Stimulated activated CD4-positive, alpha-beta T cell treated with anti-CD3 and anti-CD28 coated beads, Interleukin-1b, Interleukin-23, amount 100 ng/mL, for 24 hours (primary cell): ENCODE measurements around the gene PJA2.

ENCODE experiments used
- DNase-seq, 4 experiments: peaks; one replicate each; pipeline ENCODE4 v3.0.0-alpha.2; 2020; ENCODE audit warnings: low read depth in 4 of 4, low spot score in 1 of 4

The PJA2 gene

DNA sequence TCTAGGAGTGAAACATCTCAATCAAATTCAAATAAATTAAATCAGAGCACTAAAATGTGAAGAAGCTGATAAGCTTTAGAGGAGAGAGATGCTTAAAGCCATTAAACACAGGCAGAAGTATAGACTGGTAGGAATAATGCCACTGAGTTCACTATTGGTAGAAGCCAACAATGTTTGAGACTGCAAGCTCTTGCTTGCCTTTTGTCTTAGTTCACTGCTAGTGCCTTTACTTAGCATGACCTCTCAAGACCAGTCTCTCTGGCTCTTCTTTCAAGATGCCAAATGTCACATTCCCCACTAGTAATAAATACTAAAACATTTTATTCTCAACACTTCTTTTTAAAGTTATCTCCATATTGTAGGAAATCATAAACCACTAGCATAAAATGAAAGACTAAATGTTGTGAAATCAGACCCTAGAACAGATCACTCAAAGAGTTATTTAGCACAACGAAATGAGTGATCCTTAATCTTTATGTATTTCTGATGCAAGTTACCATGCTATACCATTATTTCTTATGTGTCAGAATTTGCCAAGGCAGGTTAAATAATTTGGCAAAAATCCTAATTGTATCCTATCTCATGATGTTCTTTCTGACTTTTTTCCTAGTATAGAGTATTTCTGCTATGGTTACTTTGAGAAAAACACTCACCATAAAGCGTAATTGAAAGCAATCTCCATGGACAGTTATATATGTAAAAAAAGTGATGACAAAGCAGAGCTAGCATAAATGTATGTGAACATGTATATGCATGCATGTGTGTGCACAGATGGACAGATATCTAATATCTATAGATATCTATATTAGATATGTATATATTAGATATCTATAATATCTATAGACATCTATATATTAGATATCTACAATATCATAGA lies 57.5 kb downstream of the PJA2 start:
- no peak for DNase-seq

DNA sequence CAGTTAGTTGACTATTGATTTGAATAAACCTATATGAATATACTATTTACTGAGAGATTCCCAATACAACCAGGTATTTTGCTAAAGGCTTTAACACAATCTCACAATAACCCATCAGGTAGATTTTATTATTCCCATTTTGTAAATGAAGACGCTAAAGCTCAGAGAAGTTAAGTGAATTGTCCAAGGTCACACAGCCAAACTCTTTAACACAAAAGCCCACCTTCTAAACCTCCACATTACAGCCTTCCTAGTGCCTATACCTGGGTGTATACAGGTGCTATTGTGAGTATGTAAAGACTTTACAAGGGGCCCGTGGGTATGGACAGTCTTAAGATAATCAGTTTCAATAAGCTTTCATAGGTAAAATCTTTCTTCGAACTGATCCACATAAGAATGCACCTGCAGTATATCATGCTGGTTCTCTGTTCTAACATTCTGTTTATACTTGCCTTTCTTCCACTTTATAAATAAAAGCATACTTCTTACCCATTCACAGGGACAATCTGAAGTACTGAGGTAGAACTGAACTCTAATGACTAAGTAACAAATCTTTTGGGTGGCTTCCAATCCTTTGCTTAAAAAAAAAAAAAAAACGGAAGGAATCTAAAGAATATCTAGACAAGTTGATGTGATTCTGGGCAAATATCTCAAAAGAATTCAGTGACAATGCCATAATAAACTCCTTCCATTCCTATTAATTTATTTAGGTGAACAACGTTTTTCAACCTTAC lies 59.1 kb downstream of the PJA2 start:
- no peak for DNase-seq

DNA sequence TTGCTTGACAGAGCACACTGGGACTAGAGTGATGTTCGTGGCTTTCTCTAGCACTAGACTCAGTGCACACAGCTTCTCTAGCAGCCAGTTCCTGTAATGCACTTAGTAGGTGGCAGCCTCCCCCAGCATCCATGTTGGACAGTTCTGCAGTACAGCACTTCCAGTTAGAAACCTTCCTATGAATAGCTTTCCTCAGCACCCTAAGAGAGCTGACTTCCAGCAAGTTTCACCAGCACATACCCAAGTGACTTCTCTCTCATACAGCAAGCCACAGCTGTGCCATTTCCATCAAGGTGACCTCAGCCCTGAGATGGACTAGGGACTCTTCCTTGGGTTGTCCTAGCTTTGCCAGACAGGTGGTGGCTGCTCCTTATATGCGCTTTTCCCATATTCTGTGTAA lies 60.4 kb downstream of the PJA2 start:
- no peak for DNase-seq

DNA sequence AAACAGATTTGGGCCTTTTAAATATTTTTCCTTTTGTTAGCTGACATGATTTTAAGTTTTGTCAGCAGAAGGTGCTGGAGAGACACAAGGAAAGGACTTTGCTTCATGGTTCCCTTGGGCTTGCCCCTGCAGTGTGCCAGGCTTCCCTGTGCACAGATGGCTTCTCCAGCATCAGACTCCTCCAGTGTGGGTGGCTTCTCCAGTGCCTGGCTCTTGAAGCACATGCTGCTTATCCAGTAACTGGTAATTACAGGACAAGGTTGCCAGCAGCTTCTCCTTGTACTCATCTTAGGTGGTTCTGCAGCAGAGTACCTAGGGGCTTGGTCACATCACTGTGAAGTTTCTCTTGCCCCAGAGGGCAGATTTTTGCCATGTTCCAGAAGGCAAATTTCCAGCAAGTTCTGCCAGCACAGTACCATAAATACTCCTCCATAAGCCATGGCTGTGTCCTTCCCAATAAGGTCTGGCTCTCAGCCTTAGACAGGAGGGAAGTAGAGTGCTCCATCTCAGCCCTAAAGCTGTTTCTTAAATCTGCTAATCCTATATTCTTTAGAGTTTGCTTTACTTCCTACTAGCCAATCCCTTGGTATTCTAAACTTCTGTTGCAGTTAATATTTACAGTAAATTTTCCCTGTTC lies 62.4 kb downstream of the PJA2 start:
- no peak for DNase-seq

DNA sequence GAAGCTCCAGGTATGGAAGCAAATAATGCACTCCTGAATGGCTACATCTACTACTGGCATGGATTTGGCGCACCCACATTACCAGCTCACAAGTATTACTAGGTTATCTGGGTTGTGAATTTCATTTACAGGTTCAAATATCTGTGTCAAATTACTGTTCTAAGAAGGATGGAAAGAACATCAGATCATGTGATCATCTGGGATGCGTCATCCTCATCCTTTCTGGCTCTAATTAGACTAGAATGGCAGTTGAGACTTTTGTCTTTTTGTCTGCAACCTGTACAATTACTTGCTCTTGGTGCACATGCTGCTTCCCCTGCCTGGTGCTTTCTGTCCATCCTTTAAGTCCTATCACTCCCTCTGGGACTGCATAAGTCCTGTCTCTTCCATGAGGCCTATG lies 64.1 kb downstream of the PJA2 start:
- DNase-seq: no peak

DNA sequence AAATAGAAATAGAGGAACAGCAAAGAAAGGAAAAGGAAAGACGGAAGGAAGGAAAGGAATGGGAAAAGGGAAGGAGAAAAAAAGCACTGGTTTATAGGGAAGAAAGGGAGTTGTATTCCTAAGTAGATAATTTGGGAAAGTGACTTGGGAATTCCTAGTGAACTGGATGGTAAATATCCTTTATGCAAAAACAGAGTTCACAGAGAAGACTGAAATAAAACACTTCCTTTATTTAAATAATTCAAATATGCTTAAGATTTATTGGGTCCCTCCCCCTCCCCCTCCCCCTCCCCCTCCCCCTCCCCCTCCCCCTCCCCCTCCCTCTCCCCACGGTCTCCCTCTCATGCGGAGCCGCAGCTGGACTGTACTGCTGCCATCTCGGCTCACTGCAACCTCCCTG lies 69.4 kb downstream of the PJA2 start:
- DNase-seq: no peak

DNA sequence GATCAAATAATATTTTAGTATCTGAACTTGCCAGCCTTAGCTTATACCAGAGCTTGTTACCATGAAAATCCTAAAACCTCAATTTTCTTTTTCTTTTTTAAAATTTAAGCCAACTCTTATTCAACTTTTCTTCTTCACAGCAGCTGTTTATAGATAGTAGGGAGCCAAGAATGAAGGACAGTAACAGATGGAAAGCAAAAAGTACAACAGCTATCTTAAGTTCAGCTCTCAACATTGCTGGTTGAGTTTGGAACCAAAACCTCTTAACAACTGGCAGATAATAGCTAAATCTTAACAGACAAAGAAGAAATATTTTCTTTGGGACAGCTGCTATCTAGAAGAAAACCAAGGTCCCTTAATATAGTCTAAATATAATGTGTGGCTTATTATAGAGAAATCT lies 74.7 kb downstream of the PJA2 start:
- DNase-seq: no peak

DNA sequence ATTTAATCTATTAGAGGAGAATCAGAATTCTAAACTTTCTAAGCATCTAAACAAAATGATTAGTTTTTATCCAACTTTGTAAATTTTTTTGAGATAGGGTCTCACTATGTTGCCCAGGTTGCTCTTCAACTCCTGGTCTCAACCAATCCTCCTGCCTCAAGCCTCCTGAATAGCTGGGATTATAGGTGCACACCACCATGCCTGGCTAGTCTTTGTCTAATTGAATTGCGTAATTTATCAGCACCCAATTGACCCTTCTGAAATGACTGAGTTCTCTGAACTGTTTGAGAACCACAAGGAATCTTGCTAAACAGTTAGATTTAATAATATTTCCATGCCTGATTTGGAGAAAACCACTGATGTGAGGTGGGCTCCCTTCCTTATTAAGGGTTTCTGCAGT lies 75.7 kb downstream of the PJA2 start:
- no peak for DNase-seq

DNA sequence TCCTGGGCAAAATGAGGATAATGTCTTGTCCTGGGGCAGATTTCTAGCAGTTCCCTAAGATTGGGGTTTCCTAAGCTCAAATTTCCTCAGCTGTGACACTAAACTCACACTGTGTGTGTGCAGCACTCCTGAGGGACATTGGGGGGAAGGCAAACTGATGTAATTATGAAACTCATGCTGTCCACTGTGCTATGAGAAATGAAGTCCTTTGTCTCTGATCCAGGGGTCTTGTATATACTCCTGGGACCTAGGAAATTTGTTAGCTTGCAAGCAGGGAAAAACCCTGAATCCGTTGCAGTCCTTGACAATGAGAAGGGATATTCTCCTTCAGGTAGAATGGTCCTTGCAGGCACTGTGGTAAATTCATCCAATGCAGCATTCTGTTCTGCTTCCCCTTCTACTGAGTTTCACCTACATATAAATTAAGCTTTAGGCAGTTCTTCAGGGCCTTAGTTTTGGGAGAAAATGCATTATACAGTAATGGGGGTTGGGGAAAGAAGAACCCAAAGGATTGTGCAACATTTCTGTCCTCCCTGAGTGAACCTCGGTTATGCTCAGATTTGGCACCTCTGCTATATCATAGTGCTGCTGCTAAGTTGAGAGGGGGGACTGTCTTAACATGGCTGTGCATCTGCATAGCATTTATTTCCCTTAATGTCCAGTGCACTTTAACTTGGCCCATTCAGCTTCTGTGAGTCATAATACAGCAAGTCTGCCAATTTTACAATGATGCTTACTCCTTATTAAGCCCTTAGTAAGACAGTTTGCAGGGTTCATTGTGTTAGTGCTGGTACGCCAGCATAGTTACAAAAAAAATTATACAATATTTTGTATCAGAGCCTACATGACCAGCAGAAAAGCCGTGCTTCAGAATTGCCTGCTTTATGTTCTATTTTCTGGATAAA lies 80.2 kb downstream of the PJA2 start:
- no peak for DNase-seq

DNA sequence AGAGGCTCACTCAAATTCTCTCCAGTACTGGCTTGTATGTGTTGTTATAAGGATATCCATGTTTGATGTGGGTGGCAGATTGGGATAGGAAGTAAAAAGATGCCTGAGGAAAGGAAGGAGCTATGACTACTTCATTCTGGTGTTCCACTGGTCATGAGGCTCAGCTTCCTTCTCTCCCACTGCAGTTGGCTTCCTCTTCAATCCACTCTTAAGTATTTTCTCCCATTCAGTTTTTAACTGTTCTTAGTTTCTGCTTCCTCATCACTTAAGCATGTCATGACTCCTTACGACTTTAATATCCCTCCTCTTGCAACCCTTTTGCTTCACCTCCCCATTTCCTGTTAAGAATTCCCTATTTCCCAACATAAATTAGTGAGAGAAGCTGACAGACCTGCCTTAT lies 81.1 kb downstream of the PJA2 start:
- DNase-seq: no peak

DNA sequence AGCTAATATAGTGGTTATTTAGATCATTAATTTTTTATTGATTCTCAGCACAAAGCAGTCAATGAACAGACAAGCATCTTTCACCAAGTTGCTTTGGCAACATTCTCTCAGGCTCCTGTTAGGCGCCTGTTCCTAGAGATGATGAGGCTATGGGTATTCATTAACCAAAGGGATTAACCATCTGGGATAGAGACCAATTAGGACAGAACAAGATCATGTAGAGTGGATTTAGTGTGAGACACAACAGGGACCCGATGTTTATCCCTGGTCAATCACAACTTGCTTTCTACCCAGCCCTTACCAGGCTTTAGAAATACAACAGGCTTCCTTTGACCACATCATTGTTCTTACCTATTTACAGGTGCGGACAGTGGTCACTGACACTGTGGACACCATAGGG lies 82.2 kb downstream of the PJA2 start:
- DNase-seq: no peak

DNA sequence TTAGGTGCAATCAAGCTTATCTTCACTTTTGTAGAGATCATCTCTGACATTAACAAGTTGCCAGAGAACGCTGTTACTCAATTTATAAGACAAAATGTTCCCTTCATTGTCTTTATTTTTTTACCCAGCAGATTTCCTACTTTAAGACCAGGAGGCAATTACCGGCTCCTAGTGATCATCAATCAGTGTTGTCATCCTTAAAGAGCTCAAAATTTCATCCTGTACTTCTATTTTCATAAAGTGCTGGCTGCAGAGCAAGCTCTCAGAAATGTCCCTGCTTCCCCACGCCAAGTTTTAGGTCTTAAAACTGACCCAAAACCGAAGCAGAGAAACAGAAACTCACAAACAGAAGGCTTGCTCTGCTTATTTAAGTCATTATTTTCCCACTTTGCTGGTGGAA lies 82.9 kb downstream of the PJA2 start:
- DNase-seq: no peak

DNA sequence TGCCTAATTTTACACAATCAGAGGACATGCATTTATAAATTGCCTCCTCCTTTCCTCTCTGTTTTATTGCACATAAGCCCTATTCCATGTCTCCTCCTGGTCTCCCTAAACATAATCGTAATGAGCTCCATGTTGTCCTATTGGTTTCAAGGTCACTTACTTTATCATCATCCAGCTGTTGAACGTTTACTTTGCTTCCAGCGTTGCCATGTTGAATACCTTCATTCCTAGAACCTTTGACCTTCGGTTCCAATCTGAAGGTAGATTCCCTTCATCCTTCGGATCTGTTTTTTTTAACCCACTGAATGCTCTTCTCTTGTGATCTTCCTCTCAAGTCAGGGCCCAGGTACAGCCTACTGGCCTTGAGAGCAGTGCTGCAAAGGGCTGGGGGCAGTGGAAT lies 84.3 kb downstream of the PJA2 start:
- DNase-seq: no peak

DNA sequence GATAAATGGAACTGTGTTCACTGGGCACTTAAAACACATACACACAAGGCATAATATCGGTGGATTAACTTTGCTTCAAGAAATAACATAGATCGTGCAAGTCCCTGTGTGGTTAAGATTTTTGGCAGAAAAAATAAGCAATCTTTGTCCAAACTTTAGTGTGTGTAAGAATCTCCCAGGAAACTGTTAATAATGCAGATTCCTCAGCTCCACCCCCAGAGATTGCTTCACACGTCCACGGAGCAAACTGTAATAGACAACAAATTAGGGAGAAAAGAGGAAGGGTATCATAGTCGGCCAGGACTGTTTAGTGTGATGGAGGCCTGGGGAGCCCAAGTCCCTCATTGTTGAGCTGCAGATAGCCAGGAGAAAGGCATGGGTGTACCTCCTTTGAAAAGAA lies 84.8 kb downstream of the PJA2 start:
- no peak for DNase-seq

DNA sequence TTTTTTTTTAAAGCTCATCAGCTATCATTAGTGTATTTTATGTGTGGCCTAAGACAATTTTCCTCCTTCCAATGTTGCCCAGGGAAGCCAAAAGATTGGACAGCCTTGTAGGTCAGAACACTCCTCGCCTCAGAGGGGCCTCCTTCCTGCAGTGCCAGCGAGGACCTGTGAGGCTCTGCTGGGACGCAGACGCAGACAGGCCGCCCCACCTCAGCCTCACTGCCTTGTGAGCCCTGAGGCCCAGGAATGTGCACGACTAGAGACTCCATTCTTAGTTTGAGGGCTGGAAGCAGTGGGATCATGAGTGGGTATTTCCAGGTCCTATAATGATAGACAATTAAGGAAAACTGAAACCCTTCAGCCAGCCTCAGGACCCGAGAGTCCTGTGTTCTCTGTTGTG lies 85.4 kb downstream of the PJA2 start:
- DNase-seq: no peak

DNA sequence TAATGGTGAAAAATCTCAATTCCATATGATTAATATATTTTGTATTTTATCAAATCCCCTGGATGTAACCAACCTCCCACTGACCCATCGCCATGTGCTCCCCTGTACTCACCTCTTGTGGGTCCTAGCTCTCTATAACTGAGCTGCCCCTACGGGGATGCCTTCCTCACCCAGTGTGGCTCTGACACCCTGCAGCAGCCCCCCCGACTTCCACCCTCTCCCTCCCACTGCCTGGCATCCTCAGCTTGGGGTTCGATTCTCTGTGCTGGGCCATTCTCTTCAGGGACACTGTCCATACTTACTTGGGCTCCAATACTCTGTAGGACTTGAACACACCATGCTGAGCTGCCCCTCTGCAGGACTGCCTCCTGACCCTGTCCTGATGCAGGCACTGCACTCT lies 87.1 kb downstream of the PJA2 start:
- no peak for DNase-seq

DNA sequence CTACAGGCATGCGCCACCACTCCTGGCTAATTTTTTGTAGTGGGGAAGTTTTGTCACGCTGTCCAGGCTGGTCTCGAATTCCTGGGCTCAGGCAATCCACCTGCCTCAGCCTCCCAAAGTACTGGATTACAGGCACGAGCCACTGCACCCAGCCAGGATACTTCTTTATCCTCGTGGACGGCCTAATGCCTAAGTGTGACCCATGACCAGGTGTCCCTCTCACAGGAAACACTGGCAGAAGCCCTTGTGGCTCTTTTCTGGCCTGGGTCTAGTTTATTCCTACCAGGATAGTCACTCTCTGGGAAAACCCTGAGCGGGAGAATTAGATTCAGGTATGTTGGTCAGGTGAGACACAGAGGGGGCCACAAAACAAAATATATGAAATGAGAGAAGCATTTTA lies 90.4 kb downstream of the PJA2 start:
- DNase-seq: no peak

DNA sequence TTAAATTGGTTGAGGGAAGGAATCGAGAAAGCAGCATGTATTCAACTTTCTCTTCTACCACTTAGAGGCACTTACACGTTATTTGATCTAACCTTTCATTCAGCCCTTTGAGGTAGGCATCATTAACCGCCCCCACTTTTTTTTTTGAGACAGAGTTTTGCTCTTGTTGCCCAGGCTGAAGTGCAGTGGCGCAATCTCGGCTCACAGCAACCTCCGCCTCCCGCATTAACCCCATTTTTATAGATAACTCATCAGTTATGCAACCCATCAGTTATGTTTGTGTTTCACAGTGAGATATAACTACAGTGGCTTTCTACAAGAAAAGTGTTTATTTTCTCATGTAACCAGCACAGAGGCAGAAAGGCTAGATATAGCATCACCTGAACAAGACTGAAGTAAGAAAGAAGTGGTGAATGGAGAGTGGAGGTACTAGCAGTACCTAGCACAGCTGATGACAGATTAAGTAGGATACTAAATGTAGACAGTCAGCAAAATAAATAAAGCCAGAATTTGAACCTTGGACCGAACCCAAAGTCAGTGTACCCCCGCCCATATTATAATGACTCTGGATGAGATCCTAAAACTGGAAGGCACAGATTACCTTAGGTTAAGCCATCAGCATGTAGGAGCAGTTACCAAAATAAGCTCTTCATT lies 91.2 kb downstream of the PJA2 start:
- no peak for DNase-seq

DNA sequence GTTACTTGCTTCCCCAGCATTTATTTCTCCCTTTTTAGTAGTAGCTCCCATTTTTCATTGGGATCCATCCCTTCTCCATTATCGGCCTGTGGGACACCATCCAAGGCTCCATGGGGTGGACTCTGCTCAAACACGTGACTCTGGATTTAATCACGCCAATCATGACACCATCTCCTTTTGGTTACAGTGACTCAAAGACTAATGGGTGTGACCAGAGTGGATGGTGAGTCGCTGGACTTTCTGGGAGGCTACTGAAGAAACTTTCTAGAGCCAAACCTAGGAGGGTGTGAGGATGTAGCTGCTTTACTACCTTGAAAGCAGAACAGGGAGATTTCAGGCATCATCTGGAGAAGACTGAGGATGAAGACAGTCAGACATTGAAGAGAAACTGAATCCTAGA lies 93.1 kb downstream of the PJA2 start:
- no peak for DNase-seq

DNA sequence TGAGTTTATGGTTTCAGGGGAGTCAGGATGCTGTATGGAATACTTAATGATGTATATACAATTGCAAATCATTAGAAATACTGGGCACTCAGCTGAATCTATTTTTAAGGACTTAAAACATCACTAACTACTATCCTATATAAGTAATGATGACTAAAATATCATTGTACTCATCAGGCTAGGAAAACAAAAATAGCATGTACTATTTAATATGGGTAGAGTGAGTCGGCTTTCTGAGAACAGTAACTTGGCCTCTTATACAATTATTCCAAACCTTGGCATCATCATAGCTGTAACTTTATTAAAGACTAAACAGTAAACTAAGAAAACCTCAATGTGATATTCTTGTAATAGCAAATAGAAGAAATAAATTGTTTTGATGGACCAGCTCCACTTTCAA lies 94.5 kb downstream of the PJA2 start:
- DNase-seq: no peak

DNA sequence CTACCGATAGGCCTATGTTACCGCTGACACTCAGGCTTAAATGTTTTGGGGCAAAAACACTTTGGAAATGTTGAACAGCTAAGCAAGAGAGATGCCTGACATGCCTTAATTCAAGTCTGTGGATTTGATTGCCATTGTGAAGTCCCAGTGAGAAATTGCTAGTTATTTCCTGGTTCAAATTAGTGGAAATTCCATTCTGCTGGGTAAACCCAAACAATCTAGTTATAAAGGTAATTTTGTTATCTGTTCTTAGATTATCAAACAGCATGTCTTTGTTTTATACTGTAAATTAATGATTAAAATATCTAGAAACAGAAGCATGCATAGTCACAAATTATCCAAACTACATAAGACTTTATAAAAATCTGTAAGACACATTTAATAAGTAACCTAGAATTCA lies 96.6 kb downstream of the PJA2 start:
- DNase-seq: no peak
